Measurements from ENCODE around the gene PIK3R6. TPM values are rescaled to one million over a fixed set of nuclear protein-coding genes. Genes with fewer than 3 reads are reported as not detected.

Gene PIK3R6
- total and polyA plus RNA-seq, 2 of the 4 experiments (the other 2 are of a cell fraction), result not detected

DNA sequence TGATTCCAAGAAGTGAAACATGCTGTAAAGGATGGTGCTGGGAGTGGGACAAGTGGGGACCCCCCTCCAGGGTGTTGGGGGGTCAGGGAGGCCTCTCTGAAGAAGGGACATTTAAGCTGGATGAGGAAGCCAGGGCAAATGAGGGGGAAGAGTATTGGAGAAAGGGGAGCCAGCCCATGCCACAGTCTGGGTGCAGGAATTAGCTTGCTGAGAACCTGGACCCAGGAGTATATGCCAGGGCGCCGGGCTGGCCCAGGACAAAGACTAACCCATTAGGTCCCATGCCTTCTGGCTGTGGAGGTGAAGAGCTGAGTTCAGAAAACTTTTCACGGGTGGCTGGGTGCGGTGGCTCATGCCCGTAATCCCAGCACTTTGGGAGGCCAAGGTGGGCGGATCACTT lies 45.6 kb upstream of the PIK3R6 start:
- ChIA-PET POLR2A (ENCODE audit: unreplicated experiment) (no interaction called here), CTCF (no interaction called here)
- H3K36me3 ChIP-seq (ENCODE audit: control insufficient read depth, insufficient read depth, low read length), result no peaks in the 10 kb centered on the region
- ATAC-seq (ENCODE audit: low read depth) (no peak), DNase-seq (no peak)
- no peak overlapping the region for H2BK120ac ChIP-seq (ENCODE audit: low read depth, low read length)
- no peak overlapping the region for H3K9ac ChIP-seq (ENCODE audit: low read depth, low read length)
- no peak overlapping the region for H3K27ac ChIP-seq (ENCODE audit: insufficient read depth, low read length)
- no peaks in the 10 kb centered on the region for H4K20me1 ChIP-seq (ENCODE audit: insufficient read depth, low read length)
- H2AFZ ChIP-seq (replicated peaks; ENCODE audit: low read length, poor library complexity), result no peak overlapping the region
- no peak overlapping the region for H2AK5ac ChIP-seq (ENCODE audit: low read depth, low read length)
- no peak overlapping the region for H4K8ac ChIP-seq (ENCODE audit: low read depth in 2 of 2, low read length in 2 of 2)
- no peak overlapping the region for H3K56ac ChIP-seq (ENCODE audit: extremely low read depth, insufficient read depth, low read length)
- no peak overlapping the region for H3K4me2 ChIP-seq (ENCODE audit: low read depth, low read length)
- H3K4me3 ChIP-seq (ENCODE audit: insufficient read depth, low read depth, low read length), result no peak overlapping the region
- no peak overlapping the region for H3K4ac ChIP-seq (ENCODE audit: low read depth, low read length)
- no peak overlapping the region for H3K23ac ChIP-seq (ENCODE audit: low read depth, low read length)
- no peak overlapping the region for H3K14ac ChIP-seq (replicated peaks; ENCODE audit: low read depth, low read length)
- H2BK5ac ChIP-seq (ENCODE audit: low read depth, low read length, poor library complexity, severe bottlenecking), result no peak overlapping the region
- H3K79me1 ChIP-seq (ENCODE audit: low read depth in 1 of 2, low read length in 2 of 2), result no peaks in the 10 kb centered on the region
- no peak overlapping the region for H2AK9ac ChIP-seq (replicated peaks; ENCODE audit: low read depth, low read length, poor library complexity)
- no peaks in the 10 kb centered on the region for H3K27me3 ChIP-seq (ENCODE audit: control insufficient read depth, insufficient read depth, low read length)
- H4K91ac ChIP-seq (ENCODE audit: insufficient read depth, low read depth, low read length), result no peak overlapping the region
- H2BK20ac ChIP-seq (ENCODE audit: low read depth, low read length), result no peak overlapping the region
- H4K5ac ChIP-seq (ENCODE audit: low read depth, low read length), result no peak overlapping the region
- no peak for TF ChIP-seq SMC3 (IDR thresholded peaks at IDR 0.05; ENCODE audit: low read depth, low read length)
- no peak for TF ChIP-seq BHLHE40 (IDR thresholded peaks at IDR 0.05; ENCODE audit: low read depth, low read length)
- TF ChIP-seq MAFK (IDR thresholded peaks at IDR 0.05; ENCODE audit: low read depth, low read length), result no peak
- TF ChIP-seq, protein P1, sequence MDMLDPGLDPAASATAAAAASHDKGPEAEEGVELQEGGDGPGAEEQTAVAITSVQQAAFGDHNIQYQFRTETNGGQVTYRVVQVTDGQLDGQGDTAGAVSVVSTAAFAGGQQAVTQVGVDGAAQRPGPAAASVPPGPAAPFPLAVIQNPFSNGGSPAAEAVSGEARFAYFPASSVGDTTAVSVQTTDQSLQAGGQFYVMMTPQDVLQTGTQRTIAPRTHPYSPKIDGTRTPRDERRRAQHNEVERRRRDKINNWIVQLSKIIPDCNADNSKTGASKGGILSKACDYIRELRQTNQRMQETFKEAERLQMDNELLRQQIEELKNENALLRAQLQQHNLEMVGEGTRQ (IDR thresholded peaks at IDR 0.05; ENCODE audit: low read depth, low read length), result no peak
- TF ChIP-seq NFE2L2 (IDR thresholded peaks at IDR 0.05; ENCODE audit: low read depth, low read length), result no peak
- no peak for TF ChIP-seq CHD1 (IDR thresholded peaks at IDR 0.05; ENCODE audit: low read depth, low read length)
- TF ChIP-seq RCOR1 (IDR thresholded peaks at IDR 0.05; ENCODE audit: insufficient replicate concordance, low read length), result no peak
- no peak for TF ChIP-seq MXI1 (IDR thresholded peaks at IDR 0.05; ENCODE audit: borderline replicate concordance, low read depth, low read length)
- TF ChIP-seq, protein P2, sequence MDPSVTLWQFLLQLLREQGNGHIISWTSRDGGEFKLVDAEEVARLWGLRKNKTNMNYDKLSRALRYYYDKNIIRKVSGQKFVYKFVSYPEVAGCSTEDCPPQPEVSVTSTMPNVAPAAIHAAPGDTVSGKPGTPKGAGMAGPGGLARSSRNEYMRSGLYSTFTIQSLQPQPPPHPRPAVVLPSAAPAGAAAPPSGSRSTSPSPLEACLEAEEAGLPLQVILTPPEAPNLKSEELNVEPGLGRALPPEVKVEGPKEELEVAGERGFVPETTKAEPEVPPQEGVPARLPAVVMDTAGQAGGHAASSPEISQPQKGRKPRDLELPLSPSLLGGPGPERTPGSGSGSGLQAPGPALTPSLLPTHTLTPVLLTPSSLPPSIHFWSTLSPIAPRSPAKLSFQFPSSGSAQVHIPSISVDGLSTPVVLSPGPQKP (IDR thresholded peaks at IDR 0.05; ENCODE audit: borderline replicate concordance, low read depth, low read length), result no peak
- no peak for TF ChIP-seq POLR2A (IDR thresholded peaks at IDR 0.05; ENCODE audit: low read depth, low read length)
- no peak for TF ChIP-seq RFX5 (IDR thresholded peaks at IDR 0.05; ENCODE audit: low read depth, low read length)
- no peak for TF ChIP-seq FOS (IDR thresholded peaks at IDR 0.05; ENCODE audit: low read depth, low read length)
- no peak for TF ChIP-seq RAD21 (IDR thresholded peaks at IDR 0.05; ENCODE audit: low read length)
- TF ChIP-seq CEBPB (IDR thresholded peaks at IDR 0.05; ENCODE audit: low read depth, low read length), result no peak
- TF ChIP-seq MAZ (IDR thresholded peaks at IDR 0.05; ENCODE audit: borderline replicate concordance, low read depth, low read length), result no peak
- TF ChIP-seq, protein P3, sequence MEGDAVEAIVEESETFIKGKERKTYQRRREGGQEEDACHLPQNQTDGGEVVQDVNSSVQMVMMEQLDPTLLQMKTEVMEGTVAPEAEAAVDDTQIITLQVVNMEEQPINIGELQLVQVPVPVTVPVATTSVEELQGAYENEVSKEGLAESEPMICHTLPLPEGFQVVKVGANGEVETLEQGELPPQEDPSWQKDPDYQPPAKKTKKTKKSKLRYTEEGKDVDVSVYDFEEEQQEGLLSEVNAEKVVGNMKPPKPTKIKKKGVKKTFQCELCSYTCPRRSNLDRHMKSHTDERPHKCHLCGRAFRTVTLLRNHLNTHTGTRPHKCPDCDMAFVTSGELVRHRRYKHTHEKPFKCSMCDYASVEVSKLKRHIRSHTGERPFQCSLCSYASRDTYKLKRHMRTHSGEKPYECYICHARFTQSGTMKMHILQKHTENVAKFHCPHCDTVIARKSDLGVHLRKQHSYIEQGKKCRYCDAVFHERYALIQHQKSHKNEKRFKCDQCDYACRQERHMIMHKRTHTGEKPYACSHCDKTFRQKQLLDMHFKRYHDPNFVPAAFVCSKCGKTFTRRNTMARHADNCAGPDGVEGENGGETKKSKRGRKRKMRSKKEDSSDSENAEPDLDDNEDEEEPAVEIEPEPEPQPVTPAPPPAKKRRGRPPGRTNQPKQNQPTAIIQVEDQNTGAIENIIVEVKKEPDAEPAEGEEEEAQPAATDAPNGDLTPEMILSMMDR (conservative IDR thresholded peaks at IDR 0.05; ENCODE audit: low read depth, low read length), result no peak
- H3K4me1 ChIP-seq (ENCODE audit: control insufficient read depth, insufficient read depth, low read length), result no peaks in the 10 kb centered on the region
- no peaks in the 10 kb centered on the region for H3K9me1 ChIP-seq (ENCODE audit: insufficient read depth, low read length)
- intact Hi-C loops (cut with micrococcal nuclease), result no loop called here
- WGBS, 2 experiments (ENCODE audit: extremely low coverage in 2 of 2, insufficient read length in 1 of 2), result 86% methylated on average over 2 of the region's 6 CpGs; no CpG with 5 or more reads in 1 of the 2 experiments
- no peak overlapping the region for H2BK15ac ChIP-seq (ENCODE audit: low read depth, low read length)
- peaks cover 6% of the 10 kb centered on the region; the same call in 1 of the 2 replicates for H3K9me3 ChIP-seq (ENCODE audit: control insufficient read depth, insufficient read depth, low read length)
- dilution Hi-C loops (cut with HindIII; ENCODE audit: low sequenced_read_pairs, unreplicated experiment), result no loop called here
- in situ Hi-C loops (cut with MboI; ENCODE audit: low sequenced_read_pairs), result no loop called here
- no TSS peak for BruUV-seq (replicated peaks)
- H3K18ac ChIP-seq (ENCODE audit: low read depth, low read length), result no peak overlapping the region
